Smooth muscle cell of the brain vasculature (primary cell): ENCODE data around the gene SNRK.
A peak's percentile ranks its signal among the peaks of the same experiment; 100 is the strongest.

Experiments
- DNase-seq: peaks from one replicate; pipeline ENCODE4 v3.0.0-alpha.2; 2012; ENCODE audit warnings: low read depth, low spot score

Gene SNRK

DNA sequence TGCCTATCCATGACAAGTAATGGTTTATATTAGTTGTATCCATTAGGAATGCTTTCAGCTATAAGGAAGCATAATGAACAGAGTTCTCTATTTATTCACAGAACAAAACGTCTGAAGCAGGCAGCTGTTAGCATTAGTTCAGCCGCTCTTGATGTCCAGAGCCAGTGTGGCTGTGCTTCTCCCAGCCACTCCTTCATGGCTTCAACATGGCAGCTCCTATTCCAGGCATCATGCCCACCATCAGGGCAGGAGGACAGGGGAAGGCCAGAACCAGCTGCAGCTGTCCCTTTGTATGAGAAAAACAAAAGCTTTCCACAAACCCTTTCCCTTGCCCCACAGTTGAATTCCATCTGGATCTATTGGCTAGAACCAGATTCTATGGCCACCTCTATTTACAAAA, 12.9 kb upstream of the SNRK start:
- no peak for DNase-seq

DNA sequence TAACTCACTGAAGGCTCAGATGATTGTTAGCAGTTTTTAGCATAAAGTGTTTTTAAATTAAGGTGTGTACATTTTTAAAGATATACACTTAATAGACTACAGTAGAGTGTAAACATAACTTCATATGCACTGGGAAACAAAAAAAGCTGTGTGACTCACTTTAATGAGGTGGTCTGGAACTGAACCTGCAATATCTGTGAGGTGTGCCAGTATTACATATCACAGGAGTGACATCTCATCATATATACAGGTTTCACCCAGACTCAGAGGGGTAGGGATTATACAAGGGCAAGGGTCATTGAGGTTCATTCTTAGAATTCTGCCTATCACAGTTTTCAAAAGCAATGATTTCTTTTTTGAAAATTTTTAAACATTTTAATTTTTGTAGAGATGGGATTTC, 7.3 kb upstream of the SNRK start:
- no peak for DNase-seq

DNA sequence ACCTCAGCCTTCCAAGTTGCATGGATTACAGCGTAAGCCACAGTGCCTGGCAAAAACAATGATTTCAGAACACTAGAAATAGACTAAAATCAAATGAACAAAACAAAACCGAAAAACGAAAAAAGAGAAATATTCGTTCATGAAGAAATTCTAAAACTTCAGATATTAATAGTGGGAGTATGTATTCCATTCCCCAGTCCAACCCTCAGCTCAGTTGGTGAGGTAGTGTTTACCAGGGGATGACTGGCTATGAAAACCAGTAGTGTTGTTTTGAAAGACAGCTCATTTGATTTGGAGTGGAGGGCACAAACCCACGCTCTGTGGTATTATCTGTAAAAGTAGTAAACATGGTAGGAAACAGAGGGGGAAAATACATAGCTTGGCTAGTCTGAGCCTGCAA, 6.8 kb upstream of the SNRK start:
- no peak for DNase-seq

DNA sequence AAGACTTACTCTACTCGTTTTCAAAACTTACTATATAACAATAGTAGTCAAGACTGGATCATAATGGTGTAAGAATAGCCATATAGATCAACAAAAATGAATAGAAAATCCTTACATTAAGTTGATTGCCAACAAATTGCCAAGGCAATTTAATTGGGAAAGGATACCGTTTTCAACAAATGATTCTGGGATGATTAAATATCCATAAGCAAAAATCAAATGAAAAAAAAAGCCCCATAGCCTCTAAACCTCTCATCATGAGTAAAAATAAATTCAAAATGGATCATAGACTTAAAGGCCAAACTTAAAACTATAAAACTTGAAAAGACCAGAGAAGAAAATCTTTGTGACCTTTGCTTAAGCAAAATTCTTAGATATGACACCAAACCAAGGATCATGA, 5.3 kb upstream of the SNRK start:
- DNase-seq, result no peak

DNA sequence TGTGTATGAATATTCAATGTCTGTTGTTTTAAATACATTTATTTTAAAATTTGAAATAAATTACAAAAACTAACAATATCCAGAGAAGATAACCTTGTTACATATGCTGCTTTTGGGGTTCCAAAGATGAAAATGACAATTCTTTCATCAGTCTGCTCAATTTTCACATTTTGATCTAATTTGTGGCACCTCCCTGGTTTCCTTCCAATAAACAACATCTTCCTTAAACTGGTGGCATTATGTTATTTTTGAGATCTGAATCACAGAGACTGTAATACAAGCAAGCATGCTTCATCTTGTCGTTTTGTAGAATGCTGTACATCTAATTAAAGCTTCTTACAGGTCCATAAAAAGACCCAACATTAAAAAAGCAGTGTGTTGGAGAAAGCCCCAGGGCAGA, 2.2 kb upstream of the SNRK start:
- no peak for DNase-seq

DNA sequence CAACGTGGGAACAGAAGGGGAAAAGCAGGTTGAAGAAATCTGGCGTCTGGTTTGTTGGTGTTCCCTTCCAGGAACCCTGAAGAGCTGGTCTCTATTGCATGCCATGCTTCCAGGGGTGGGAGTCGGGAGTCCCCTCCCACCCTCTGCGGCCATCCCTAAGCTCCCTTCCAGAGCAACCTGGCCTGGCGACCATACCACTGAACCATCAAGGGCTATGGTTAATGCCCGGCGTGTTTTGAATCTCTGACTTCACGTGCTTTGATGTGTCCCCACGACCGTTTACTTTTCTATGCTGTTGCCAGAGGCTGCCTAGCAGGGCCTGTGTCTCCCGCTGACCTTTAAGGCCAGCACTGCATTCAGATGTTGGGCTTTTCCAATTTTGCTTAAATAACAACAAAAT, 696 bp upstream of the SNRK start:
- no peak for DNase-seq

DNA sequence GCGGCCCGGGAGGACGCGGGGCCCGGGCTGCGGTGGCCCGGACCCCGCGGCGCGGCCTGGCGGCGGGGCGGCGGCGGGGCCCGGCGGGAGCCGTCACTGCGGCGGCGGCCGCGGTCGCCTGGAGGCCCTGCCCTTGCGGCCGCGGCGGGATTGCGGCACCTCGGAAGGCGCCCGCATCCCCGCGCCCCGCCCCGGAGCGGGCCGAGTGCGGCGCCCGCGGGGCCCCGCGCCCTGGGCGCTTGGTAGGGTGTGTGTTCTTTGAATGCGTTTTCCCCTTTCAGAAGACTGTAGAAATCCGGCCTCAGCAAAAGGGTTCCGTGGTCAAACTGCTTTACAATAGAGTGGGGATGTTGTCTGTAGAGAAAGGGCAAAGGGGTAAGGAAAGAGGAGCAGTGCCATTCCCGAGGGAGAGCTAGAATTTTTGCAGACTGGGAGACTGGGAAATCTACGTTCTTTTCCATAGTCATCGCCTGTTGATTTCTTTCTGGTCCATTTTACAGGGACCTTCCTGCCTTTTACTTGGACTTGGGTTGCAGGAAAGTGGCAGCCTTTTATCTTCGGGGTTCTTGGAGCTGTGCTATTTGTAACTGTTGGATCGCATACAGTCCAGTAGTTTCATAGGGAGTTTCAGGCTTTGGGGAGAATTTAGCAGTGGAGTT, 630 bp downstream of the SNRK start:
- DNase-seq, result no peak

DNA sequence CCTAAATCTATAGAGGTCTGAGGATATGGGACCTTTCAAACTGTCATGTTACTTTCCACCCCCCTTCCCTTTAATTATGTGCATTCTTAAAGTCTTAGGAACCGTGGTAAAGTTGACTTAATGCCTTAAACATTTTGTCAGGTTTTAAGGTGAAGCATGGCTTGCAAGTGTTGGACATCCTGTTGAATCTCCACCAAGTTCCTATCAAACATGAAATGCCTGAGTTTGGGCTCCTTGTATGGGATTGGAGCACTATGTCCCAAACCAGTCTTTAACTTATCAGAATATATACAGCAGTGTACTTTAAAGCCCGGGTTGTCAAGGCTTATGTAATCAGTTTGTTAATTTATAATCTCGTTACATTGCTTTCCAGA, 1.1 kb downstream of the SNRK start:
- no peak for DNase-seq

DNA sequence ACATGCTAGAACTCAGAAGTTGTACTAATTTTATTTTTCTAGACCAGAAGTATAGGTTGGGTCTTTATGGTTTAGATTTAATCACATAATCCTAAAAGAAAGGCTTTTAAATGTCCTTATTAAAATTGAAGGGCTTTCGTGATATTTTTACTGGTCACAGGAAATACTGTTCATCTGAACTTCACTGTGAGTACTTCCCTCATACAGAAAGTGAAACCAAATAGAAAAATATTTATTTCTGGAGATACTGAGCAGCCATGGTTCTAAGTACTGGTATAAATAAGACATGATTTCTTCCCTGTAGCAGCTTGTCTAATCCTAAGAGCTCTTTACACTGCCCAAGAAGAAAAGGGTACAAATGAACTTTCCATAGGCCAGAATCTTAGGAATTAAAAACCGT, 2.0 kb downstream of the SNRK start:
- DNase-seq, result peak; percentile 15

DNA sequence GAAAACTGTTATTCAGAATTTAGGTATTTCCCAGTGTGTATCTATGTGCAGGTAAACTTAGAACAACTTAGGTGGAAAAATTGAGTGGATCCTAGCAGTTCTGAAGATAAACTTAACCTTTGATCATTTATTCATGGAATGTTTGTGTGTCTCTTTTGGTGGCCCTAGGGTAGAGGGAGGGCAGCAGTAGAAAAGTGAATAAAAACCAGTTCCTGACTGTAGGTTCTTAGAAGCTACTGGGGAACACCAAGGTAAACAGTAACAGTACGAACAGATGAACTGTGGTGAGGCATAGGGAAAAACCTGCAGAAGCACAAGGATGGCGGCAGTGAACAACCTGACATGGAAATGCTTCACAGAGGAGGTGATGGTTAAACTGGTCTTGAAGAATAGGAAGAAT, 2.5 kb downstream of the SNRK start:
- no peak for DNase-seq

DNA sequence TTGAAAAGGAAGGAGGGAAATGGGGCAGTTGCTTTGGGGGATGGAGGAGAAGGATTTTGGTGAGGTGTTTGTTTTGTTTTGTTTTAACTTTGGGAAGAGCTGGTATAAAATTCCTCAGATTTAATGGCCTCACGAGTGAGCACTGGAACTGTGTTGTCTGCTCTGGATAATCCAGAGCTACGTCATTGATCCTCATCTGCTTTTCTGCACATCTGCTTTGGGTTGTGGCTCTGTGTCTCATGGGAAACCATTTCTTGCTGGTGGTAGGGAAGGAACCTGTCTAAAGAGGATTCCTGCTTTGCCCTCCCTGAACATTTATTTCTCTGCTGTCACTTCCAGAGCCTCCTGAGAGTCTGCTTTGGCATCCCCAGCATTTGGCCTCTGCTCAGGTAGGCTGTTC, 3.1 kb downstream of the SNRK start:
- DNase-seq, result no peak

DNA sequence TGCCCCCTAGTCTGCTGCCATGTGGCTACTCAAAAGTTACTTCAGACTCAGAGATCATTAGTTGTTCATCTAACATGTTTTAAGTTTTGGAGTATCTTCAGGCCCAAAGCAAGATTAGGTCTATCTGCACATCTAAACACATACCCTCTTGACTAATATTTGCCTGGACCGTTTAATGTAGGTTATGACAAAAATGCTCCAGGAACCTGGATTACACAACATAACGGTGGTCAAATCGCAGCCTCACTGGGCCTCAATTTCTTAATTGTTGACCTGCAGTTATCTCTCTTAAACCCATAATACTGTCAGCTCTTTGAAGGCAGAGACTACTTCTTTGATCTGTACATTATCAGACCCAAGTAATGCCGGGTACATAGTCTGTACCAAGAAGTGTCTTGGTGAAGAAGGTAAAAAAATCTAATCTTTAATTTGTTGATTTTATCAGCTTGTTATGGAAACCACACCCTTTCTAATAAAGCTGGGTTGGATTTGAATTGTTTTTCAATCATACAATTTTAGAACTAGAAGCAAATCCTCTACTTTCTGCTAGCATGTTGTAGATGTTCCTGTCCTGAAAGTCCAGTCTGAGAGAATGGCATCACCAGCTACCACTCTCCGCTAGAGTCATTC, 3.6 kb downstream of the SNRK start:
- DNase-seq, result no peak

DNA sequence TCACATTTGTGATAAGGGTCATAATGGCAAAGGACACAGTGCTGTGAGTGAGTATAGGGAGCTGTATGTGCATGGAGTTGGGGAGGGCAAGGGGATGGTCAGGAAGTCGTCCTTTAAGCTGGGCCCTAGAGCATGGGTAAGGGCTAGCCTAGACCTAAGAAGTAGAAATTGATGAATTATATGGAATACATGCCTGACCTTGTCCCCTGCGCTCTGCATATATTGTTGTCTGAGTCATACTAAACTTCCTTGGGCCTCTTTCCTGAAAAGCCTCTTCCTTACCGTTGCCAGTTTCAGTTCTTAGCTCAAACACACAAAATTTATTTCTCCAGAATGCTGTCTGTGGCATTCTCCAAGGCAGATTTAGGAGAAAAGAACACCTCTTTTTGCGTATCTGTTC, 4.6 kb downstream of the SNRK start:
- no peak for DNase-seq

DNA sequence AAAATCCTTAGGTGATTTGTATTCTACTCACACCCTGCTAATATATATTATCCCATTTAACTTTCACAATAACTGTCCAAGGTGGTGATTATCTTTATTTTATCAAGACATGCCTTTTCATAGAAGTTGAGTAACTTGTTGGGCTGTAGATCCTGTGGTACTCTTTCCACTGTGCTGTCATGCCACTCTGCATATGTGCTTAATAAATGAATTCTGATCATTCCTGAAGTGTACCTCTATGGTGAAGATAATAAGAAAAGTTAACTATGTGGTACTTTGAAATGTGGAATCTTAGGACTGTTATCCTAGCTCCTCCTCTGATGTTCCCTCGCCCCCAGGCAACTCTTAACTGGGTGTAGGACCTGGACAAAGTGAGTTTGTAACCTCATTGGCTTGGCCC, 5.2 kb downstream of the SNRK start:
- DNase-seq, result no peak

DNA sequence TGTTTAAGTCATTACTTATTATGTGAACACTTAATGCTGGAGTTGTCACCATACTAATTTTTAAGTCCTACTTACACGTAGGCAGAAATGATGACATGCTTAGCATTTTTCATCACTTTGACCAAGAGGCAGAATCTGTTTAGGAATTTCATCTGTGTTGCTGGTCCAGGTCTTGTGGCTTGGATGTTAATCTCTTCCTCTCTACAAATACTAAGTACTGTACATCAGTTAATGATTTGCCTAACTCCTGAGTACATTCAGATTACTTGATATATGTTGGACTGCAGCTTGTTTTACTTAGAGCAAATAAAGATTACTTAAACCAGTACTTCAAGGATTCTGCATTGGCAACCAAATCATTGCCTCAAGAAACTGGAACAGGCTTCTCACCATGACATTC, 8.6 kb downstream of the SNRK start:
- no peak for DNase-seq

DNA sequence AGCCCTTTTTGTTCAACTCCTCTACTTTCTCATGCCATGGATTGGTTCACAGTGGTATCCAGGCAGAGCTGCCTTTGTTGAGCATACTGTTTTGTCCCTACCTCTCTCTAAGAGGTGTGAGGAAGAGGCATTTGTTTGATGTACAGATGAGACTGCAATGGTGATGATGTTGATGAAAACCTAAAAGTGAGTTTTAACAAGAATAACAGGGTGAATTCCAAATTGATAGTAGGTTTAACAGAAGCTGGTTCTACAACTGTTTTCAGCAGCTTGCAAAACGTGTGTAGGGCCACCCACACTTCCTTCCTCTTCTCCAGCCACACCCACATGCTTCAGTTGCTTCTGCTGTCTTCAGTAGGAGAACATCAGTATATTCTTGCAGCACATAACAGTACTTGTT, 10.2 kb downstream of the SNRK start:
- no peak for DNase-seq

DNA sequence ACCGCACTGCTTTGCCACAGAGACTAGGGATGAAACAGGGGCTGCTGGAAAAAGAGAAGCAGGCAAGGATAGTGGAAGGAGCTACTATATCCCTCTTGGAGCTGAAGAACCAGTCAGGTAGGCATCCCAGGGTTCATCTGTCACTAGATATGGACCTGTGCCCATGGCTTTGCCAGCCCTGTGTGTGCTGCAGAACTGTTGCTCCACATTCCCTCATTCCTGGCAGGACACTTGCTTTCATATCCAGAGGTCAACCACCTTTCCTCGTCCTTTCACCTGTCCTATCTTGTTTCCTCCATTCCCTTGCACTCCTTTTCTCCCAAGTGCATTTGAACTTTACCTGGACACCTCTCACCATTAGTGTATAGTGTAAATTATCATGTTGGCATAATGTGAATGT, 12.0 kb downstream of the SNRK start:
- DNase-seq, result no peak

DNA sequence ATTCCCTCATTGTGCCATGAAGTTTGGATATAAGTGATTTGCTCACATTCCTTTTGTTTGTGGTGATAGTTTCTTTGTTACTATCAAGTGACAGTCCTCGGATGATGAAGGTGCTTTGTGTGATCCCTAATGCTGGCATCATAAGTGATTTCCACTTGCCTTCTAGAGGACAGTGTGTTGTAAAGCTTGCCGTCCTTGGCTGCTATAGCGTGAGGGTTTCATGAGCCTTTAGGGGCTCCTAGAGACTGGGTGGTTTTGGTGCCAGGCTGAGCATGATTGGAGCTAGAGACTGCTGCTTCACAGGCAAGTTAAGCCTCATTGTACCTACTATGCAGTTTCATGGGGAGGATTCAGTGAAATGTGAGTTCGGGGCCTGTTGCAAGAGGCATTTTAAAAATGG, 12.4 kb downstream of the SNRK start:
- DNase-seq, result no peak

DNA sequence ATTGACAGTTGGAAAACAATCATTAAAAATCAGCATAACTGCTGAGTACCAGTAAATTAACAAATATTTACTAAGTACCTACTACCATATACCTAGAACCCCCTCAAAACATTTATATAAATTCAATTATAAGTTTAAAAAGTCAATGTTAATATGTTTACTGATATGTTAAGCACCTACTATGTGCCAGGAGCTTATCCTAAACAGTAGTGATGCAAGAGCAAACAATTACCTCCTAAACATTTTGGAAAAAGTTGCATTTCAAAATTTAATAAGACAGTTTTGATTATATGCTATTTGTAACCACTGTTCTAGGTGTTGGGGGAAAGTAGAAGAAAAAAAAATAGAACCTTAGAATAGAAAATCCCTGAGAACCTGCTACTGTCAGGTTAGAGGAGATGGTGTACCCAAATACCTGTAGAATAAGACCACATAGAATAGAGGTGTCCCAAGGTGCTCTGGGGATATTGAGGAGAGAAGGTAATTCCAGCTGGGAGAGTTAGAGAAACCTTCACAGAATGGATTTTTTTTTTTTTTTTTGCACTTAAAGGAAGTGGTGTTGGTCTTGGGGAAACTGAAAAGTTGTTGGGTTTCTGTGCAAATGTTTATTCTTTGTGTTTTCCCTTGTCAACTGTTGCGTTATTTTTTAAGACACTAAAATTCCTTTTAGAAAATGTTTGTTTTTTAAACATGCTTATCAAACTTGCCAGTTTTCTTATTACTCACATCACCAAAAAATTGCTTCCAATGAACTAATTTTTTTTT, 16.0 kb downstream of the SNRK start:
- no peak for DNase-seq

DNA sequence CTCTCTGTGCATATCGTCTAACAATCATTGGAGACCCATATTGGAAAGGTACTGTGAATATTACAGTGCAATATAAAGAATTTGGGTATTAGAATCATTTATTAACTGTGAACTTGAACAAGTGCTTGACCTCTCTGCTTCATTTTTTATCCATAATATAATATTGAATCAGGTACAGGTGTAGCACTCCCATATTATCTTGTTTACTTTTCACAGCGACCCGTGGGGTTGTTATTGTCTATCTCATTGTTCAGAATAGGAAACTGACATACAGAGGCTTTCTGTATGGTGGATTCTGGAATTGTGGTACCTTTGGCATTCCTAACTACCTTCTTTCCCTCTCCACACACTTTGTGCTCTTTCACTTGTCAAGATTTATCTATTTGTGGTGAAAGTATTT, 17.8 kb downstream of the SNRK start:
- DNase-seq, result no peak

DNA sequence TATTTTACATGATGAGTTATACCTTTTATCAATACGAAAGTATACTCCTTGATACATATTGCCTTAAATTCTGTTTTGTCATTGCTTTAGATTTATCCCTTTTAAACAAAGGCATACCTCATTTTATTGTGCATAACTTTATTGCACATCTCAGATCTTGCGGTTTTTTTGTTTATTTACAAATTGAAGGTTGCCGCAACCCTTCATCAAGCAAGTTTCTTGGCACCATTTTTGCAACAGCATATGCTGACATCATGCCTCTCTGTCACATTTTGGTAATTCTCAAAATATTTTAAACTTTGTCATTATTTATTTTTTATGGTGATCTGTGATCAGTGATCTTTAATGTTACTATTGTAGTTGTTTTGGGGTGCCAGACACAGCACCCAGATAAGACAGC, 20.9 kb downstream of the SNRK start:
- DNase-seq, result no peak

DNA sequence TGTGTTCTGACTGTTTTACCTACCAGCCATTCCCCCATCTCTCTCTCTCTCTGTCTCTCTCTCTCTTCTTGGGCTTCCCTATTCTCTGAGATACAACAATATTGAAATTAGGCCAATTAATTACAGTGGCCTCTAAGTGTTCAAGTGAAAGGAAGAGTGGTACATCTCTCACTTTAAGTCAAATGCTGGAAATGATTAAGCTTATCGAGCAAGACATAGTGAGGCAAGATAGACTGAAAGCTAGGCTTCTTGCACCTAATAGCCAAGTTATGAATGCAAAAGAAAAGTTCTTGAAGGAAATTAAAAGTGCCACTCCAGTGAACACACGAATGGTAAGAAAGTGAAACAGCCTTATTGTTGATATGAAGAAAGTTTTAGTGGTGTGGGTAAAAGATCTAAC, 21.3 kb downstream of the SNRK start:
- no peak for DNase-seq
